Cardiac fibroblast (primary cell): ENCODE measurements around the gene BTBD9.

Source experiments
- DNase-seq, 2 donors: peaks; one replicate each; pipeline versions ENCODE4 v3.0.0 to v3.0.0-alpha.2; 2010; ENCODE audit warnings: low read depth in 2 of 2
- H3K4me3 ChIP-seq, 2 donors: replicated peaks in 1 of 2; 1 replicate in 1 of 2; 2 replicates in 1 of 2; pipeline ENCODE4 v1.5.1; 2011; ENCODE audit warnings: low read depth in 2 of 2, low read length in 2 of 2, mild to moderate bottlenecking in 2 of 2, moderate library complexity in 1 of 2
- TF ChIP-seq, protein P1 (sequence below): IDR thresholded peaks from one replicate; pipeline ENCODE4 v1.5.1; 2011; ENCODE audit warnings: low read depth, mild to moderate bottlenecking, low read length, inconsistent platforms

Gene BTBD9

DNA sequence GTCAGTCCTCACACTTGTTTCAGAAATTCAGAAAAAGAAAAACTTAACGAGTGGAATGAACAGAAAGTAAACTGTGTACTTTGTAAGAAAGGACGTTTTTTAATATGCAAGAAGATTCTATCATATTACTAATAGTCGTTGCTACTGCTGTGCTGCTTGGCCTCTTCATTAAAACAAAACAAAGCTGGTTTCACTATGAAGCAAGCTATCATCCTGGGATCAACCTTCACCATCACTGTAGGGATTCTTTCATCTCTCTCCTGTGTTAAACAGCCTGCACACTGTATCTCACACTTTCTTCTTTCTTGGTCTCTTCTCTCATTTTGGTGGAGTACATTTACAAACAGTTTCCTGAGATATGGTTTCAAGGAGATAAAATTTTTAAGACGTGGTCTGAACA is 284.2 kb downstream of the BTBD9 start:
- H3K4me3 ChIP-seq, result no peak overlapping the region
- TF ChIP-seq, protein P1, sequence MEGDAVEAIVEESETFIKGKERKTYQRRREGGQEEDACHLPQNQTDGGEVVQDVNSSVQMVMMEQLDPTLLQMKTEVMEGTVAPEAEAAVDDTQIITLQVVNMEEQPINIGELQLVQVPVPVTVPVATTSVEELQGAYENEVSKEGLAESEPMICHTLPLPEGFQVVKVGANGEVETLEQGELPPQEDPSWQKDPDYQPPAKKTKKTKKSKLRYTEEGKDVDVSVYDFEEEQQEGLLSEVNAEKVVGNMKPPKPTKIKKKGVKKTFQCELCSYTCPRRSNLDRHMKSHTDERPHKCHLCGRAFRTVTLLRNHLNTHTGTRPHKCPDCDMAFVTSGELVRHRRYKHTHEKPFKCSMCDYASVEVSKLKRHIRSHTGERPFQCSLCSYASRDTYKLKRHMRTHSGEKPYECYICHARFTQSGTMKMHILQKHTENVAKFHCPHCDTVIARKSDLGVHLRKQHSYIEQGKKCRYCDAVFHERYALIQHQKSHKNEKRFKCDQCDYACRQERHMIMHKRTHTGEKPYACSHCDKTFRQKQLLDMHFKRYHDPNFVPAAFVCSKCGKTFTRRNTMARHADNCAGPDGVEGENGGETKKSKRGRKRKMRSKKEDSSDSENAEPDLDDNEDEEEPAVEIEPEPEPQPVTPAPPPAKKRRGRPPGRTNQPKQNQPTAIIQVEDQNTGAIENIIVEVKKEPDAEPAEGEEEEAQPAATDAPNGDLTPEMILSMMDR, result no peak
- DNase-seq, result no peak

DNA sequence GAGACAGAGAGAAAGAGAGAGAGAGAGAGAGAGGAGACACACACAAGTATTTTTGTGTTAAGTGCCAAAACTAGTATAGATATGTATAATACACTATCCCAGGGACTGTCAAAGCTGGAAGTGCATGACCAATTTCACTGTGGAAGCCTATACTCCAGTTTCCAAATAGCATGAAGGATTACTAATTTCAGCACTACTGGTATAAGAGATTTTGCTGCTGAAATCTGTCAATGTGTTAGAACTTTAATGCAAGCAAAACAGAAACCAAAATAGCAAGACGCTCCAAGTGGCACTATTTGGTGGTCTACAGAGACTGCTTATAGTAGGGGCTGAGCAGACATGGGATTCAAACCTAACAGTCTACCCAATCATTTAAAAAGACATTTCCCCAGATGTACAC is 284.8 kb downstream of the BTBD9 start:
- TF ChIP-seq, protein P1, result no peak
- DNase-seq, result no peak
- no peak overlapping the region for H3K4me3 ChIP-seq

DNA sequence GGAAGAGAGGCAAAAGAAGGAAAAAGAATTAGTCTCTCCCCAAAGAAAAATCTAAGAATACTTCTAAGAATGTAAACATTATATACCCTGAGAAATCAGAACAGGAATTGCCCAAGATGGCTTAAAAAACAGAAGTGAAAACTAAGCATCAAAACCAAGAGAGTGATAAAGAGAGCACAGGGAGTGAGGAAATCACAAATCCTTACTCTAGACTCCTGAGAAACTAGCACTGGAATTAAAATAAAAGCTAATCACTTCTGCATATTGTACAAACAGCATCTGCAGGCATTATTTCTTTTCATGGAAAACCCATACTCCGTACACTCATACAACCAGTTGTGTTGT is 285.7 kb downstream of the BTBD9 start:
- TF ChIP-seq, protein P1, result no peak
- no peak for DNase-seq
- H3K4me3 ChIP-seq, result no peak overlapping the region

DNA sequence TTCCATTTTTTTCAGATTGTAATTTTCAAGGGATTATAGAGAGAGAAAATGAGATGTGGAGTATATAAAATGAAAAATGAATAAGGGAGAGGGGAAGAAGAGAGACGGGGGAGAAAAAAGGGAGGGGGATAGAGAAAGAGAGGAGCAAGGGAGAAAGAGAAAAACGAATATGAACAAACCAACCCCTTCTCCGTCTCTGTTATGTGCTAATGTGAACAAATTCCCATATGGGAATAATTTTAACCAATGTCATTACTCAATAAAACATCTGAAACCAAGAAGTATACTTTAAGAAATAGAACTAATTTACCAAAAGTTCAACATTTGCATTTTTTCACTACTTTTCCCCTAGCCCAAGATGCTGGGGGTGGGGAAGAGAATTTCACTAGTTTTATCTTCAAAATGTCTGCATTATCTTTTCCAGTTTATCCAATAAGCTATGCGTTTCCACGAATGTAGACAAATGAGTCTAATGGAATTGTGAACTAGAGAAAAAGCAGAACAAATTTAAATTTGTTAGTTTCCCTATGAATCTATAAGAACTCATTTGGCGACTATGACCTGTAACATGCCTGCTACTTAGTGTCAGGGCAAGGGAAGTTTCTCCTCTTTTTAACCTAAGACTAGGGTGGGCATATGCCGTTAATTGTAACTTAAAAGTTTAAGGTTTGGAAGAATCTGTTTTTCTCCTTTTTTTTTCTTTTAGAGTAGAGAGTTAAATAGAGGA is 286.3 kb downstream of the BTBD9 start:
- H3K4me3 ChIP-seq, result no peak overlapping the region
- no peak for DNase-seq
- TF ChIP-seq, protein P1, result no peak

DNA sequence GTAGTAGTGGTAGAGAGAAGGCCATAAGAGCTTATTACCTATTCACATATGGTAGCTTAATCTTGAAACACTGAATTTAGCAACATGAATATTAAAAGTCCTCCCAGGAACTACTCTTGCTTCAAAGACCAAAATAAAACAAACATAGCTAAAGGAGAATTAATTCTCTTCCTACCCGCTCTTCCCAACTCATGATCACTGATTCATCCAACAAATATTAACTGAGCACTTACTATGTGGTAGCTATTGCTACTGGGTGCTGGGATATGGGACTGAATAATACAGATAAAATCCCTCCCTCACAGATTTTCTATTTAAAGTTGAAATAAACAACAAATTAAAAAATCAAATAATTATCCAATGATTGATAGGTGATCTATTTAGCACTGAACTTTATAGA is 287.1 kb downstream of the BTBD9 start:
- TF ChIP-seq, protein P1, result no peak
- peak in 1 of 2 donors; percentile 61 for DNase-seq
- H3K4me3 ChIP-seq, result no peak overlapping the region

DNA sequence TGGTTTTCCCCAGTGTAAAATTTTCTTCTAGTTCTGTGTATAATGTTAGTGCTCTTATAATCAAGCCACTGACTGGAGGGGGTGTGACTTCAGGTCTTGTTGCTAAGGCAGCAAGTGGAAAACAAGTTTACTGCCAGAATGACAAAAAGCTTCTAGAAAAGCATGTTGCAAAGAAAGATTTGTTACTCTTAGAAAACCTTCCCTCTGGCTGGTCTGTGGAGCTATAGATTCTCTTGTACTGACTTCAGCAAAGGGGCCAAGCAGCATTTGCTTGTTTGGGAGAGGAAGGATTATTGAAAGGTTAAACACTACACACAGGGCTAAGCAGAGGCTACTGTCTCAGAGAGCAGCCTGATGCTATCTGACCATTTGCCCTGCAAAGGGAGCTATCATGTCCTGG is 288.8 kb downstream of the BTBD9 start:
- no peak overlapping the region for H3K4me3 ChIP-seq
- peak; percentile 31 to 44 for DNase-seq
- TF ChIP-seq, protein P1, result no peak

DNA sequence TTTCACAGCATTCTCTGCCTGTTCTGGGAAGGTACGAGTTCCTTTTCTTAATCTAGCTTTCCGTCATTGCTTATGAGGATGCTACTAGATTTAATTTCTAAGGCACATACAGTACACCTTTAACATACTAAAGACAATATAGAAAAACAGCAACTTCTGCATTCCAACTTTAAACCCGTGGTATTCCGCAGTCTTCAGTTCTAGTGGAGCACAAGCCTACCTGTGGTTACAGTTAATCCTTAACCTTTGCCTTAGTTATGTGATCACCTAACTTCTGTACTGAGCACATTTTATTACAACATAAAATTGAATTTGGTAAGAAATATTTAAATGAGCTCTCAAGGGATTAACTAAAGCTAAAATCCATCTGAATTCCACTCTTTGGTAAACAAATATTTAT is 289.5 kb downstream of the BTBD9 start:
- H3K4me3 ChIP-seq, result no peak overlapping the region
- TF ChIP-seq, protein P1, result no peak
- no peak for DNase-seq
